HG03025 (cell line): Measurements from ENCODE around the gene ARHGEF3.

Source experiments
- ATAC-seq: cut with Tn5 transposase; IDR thresholded peaks from one replicate; pipeline ENCODE4 v1.9.1; 2021; ENCODE audit warnings: mild to moderate bottlenecking, moderate library complexity; ENCODE audit not compliant: unreplicated experiment, low FRiP score

ARHGEF3 gene

DNA sequence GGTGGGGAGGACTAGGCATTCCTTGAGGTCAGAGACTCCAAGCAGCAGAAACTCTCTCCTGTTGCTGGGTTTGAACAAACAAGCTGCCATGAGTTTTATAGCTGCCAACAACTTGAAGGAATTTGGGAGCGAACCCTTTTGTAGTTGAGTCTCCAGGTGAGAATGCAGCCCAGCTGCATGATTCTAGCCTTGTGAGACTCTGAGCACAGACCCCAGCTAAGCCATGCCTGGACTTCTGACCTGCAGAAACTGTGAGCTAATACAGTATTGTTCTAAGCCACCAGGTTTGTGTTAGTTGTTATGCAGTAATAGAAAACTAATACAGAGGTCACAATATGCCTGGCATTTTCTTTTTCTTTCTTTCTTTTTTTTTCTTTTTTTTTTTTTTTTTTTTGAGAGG is 112.4 kb downstream of the ARHGEF3 start:
- ATAC-seq: no peak

DNA sequence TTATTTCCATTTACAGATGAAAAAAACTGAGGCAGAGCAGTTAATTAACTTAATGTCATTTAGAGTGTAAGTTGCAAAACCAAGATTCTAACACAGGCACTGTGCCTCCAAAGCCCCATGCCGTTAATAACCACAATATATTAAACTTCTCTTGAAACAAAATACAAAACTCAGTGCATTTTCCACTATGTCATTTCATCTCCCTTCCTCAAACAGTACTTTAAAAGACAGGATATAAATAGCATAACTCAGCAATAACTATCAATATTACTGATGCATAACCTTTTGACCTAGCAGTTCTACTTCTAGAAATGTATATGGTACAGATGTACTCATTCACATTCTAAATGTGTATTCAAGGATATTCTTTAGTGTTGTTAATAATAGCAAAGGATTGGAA is 113.6 kb downstream of the ARHGEF3 start:
- ATAC-seq: no peak

DNA sequence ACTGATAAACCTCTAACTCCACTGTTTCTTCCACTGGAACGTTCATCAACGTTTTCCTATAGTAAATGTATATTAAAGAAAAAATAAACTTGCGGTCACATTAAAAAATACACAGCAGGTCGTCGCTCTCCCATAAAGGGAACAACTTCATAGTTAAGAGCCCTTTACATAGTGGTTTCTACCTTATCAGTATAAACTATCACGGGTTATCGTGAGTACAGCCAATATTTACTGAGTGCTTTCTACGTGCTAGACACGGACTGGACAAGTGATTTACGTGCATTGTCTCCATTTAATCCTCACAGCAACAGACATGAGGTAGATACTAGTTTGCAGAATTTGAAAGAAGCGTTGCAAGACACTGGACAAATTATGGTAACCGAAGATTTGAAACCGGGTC is 117.7 kb downstream of the ARHGEF3 start:
- no peak for ATAC-seq

DNA sequence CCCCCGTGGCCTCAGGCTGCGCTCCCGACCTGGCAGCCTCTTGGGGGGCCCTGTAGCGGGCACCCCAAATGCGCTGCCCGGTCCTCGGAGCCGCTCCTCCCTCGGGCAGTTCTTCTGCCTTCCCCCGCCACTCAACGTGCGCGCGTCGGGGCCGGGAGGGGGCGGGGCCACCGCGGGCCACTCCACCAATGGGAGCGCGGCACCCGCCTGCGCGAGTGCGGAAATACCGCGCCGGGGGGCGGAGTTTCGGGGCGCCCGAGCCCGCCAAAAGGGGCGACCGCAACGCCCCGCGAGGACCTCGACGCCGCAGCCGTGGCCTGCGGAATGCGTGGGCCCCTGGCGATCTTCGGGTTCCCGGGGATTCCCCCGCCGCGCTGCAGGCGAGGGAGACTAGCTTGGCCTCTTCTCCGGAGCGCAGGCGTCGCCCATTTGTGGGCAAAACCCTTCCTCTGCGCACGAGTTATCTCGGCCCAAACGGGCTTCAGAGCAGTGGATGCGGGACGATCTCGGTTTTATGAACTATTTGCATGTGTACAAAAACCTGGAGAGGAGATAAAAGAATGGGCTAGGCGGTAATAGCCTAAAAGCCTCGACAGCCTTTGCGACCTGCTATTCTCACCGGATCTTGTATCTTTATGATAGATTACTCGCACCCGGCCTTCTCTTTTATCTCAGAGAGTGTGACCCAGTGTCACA is 118.5 kb downstream of the ARHGEF3 start, which contains the start of gene TASOR:
Gene TASOR, minus strand, starts transcription at position 144 of the 696 bp plus-strand sequence. CDS start 259 bp downstream, outside the sequence.
- peak; percentile 70 for ATAC-seq

DNA sequence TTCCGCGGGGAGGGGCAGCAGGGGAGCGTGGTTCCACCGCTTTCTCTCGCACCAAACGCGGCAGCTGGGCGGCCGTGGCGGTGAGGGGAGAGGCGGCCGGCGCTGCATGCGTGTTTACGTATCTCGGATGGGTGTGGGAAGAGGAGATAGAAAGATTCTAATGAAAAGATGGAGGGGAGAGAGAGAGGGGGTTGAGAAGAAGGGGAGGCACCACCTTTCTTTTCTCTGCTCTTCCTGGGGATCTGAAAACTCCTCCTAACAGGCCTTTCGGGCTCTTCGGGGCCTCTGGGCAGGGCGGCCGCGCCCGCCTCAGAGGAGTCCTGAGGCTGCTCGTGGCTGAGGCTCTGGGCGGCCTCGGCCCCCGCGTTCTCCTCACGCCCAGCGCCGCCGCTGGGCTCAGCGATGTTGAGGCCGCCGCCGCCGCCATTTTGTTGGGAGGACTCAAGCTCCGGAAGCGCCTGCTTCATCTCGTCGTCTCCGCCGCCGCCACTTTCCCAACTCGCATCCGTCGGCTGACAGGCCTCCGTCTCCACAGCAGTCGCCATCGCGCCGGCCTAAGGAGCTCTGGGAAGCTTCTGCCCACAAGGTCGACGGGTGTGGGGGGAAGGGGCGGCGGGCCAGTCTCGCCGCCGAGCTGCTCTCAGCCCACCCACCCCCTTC is 119.2 kb downstream of the ARHGEF3 start:
- ATAC-seq: peak; percentile 74

- ATAC-seq: no peak
Measured at GRCh38 chr3:56681984-56682461, 119.7 kb downstream of the ARHGEF3 start.

DNA sequence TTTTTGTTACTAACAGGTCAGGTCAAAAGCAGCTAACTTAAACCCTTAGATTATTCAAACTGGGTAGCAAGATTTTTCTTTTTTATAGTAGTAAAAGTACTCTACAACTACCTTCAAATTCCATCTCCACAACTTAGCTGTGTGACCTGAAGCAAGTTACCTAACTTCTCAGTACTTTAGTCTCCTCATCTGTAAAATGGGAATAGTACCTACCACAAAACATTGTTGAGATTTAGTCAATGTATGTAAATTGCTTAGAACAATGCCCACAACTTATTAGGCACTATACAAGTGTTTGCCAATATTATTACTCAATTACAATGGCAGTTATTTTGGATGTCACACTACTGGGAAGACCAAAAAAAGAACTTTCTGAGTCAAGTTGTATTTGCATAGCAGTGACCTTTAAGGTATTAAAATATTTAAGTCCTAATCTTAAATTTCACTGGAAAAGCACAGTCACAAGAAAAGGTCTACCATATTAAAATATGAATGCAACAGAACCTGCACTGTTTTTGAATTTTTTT is 121.6 kb downstream of the ARHGEF3 start:
- no peak for ATAC-seq
